ENCODE results near the gene GNAT3.

The GNAT3 gene

GRCh38 chr7:80463272-80463920 is 48.5 kb downstream of the GNAT3 start:
- no peak for DNase-seq (ENCODE audit: low spot score)

DNA sequence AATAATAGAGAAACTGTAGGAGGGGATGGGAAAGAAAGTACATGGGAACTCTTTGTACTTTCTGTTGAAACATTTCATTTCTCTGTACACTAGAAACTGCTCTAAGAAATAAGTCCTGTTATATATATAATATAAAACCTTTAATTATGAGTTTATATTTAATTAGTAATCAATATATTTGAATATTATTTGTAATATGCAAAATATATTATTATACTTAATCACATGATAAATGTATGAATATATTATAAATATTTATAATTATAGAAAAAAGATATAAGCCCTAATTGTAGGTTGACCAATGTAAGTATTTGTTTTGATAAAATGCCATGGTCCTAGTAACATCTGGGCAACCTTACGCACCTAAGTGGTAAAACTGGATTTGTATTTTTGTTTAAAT is 51.0 kb downstream of the GNAT3 start:
- no peak for DNase-seq (ENCODE audit: low spot score)

GRCh38 chr7:80459776-80460510 is 51.9 kb downstream of the GNAT3 start:
- DNase-seq (ENCODE audit: low spot score) = no peak

DNA sequence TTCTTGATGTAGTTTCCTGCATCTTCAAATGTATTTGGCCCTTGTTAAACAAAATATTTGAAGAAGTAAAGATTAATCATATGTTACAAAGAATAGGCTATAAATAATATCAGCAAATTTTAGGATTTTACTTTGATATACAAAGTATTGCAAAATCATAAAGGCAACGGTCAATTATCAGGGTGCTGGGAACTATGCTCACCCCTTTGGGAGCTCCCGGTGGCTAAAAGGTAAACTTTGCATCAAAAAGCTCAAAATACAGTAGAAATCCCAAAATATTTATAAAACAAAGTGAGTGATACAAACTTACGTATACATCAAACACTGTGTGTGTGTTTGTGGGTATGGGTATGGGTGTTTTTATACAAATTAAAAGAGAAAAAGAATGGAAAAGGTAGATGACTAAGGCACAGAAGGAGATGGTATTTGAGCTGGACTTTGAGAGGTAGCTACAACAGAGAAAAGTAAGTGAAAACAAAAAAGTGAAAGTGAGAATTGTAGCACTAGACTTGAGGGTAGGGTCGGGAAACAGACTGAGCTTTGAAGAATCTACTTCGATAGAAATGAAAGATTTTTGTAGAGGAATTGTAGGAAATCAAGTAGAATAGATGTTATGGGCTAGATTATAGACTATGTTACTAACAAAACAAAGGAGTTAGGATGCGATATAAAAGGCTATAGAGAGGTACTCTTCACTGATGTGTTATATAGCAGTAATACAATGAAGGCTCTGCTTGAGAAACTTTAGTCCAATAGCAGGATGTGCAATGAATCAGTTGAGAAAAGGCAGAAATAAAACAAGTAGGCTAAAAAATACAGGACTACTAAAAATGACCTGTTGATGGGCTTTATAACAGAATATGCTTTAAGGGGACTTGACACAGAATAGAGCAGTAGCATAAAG is 52.8 kb downstream of the GNAT3 start:
- DNase-seq (ENCODE audit: low spot score) = no peak

DNA sequence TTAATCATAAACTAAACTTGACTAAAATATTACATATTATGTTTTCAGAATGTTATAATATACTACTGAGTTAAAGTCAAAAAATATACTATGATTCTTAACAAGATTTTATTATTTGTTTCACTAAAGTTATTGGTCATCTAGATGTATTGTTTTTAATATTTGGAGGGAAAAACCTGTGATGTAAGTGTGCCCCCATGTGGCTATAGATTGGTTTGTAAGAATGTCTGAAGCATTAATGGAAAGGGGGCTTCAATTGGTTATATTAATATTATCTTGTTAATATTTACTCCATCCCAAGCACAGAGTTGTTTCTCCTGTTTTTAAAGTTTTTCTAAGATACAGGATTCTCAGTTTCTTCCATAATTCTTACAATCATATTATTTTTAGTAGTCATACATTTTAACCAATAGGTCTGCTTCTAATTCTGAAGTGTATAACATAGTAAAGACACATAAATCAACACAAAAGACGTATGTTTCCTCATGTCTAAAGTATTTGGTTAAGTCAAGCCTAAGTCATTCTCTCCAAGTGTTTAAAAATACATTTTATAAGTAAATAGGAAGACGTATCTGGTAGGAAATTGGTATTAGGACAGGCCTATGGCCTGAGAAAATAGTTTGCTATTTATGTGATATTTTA is 58.0 kb downstream of the GNAT3 start:
- no peak for DNase-seq (ENCODE audit: low spot score)

DNA sequence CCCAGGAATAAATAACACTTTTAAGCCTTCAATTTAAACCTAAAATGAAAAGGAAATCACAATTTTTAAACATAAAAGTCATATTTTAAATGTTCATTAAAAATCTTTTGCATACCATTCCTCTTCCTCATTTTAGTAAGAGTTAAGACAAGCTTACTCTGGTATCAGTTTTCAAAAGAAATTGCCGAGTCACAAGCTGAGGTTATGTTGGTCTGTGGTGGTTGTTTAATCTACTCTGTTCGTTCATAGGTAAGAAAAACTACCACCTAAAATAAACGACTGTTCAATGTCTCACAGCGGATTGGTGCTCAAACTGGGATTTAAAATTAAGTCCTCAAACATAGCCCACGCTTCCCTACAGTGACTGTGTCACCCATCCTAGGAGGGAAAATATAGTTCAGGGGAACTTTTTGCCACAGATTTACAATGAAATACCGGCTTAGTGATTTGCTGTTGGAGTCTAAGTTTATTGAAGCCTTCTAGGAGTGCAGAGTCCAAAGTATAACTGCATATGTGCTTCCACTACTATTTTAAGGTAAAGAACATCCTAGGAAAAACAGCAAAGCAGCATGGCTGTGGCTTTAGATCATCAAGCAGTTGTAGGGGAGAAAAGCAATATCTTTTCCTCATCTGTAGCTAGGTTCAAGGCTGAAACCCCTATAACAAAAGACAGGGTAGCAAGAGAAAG is 61.1 kb downstream of the GNAT3 start:
- no peak for DNase-seq (ENCODE audit: low spot score)

- DNase-seq (ENCODE audit: low spot score) = no peak
Observed at GRCh38 chr7:80449836-80450235, 62.0 kb downstream of the GNAT3 start.

GRCh38 chr7:80445351-80445750 is 66.5 kb downstream of the GNAT3 start:
- DNase-seq (ENCODE audit: low spot score) = no peak

- no peak for DNase-seq (ENCODE audit: low spot score)
Observed at GRCh38 chr7:80444811-80445210, 67.1 kb downstream of the GNAT3 start.

DNA sequence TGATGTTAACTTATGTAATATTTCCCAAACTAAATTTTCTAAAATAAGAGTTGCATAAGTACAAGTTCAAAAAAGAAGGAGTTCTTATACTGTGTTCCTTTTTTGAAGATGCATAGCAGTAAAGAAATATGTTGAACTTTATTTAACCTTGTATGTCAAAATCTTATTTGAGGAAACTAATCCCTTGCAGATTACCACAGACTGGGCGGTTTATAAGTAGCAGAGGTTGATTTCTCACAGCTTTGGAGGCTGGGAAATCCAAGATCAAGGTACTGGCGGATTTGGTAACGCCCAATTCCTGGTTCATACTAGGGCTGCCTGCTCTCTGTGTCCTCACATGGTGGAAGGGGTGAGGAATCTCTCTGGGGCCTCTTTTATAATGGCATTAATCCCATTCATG is 68.5 kb downstream of the GNAT3 start:
- DNase-seq (ENCODE audit: low spot score) = no peak

GRCh38 chr7:80440883-80441282 is 71.0 kb downstream of the GNAT3 start:
- DNase-seq (ENCODE audit: low spot score) = no peak

DNA sequence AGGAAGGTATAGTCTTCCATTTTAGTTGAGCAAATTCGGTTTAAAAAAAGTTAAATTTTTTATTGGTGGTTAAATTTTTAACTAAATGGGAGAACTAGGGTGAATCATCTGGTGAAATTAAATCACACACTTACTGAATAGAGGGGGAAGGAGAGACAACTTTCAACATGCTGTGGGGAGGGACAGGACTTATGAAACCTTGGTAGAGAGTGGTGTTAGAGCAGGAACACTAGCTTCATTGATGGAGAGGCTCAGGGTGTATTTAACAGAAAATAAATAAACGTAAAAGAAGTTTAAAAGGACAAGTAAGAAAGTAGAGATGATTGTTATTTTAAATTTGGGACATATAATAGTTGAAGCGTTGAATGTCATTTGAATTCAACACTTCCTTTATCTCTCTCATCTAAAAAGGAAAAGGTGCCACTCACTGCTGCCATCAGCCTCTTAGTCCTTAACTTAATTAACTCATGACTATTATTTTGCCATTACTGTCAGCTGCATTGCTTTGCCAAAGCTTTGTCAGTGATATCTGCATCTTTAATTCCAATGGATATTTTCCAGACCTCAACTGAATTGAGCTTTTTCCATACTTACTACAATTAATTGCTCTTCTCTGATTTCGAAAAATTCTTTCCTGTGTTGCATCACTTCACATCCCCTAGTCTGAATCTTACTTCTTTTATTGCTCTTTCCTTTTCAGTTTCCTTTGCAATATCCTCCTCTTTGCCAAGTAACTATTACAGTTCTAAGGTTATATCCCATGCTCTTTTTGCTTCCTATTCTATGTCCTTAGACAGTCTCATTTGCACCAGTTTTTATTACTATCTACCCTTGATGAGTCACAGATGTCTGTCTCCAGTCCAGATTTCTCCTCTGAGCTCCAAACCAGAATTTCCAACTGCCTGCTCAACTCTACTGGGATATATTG is 71.7 kb downstream of the GNAT3 start:
- no peak for DNase-seq (ENCODE audit: low spot score)

DNA sequence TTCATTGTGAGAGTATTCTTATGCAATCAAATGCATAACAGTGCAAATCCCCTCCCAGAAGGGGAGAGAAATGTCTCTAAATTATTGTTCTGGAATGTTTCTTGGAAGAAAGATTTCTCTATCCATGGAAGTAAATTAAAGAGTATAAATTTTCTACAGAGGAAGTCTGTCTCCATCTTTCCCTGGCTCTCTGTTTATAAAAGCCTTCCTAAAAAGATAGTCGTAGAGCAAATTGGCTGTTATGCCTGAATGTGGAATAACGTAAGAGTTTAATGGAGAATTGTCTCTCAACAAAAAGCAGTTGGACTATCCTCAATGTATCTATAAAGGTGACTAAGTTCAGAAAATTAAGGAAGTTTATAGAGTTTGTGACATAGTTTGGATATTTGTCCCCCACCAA is 76.3 kb downstream of the GNAT3 start:
- no peak for DNase-seq (ENCODE audit: low spot score)

DNA sequence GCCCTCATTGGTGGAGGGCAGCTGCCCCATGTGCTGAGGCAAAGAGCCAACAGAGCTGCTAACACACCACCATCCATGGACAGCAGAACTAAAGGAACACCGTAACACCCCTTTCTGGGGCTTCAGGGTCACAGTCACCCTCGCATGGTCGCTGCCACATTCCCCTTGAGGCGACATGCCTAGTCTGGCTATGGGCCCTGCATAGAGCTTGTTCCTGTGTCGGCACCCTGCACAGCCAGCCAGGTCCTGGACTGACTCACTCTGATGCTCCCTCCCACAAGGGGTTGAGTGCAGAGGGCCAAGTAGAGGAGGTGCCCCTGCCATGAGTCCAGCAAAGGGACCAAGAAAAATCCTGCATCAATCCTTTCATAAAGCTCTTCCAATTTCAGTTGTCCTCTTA is 77.8 kb downstream of the GNAT3 start:
- no peak for DNase-seq (ENCODE audit: low spot score)

- DNase-seq (ENCODE audit: low spot score) = no peak
Observed at GRCh38 chr7:80432166-80432565, 79.7 kb downstream of the GNAT3 start.

DNA sequence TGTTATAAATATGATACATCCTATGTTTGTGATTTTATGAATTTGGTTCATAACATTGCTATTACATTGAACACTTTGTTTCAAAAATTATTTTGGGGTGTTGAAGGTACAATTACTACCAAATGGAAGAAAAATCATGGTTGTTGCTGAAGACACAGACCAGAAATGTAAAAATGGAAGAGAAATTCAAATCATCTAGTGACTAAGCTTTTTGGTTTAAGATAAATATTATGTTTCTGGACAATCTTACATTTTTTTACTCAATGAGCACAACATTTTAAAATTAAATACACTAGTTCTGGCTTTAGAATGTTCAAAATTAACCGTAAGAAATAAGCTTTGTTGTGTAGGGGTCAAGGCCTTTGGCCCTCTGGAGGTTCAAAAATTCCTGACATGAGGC is 82.7 kb downstream of the GNAT3 start:
- no peak for DNase-seq (ENCODE audit: low spot score)

- peak; percentile 1 for DNase-seq (ENCODE audit: low spot score)
Observed at GRCh38 chr7:80428161-80429054, 83.5 kb downstream of the GNAT3 start.

DNA sequence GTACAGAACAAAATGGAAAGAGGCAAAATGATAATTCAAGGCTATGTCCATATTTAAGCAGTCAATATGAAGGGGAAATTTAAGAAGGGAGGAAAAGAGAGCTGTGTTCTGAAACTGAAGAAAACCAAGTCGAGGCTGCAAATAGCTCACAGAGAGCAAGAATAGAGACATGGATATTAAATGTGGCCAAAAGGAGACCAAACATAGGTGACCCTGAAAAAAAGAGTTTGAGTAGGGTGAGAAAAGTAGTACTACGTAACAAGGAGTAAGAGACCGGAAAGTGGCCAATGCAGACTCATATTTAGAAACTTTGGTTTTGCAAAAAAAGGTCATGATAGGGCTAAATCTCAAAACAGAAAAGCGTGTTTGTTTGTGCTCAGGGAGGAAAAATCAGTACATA is 84.6 kb downstream of the GNAT3 start:
- DNase-seq (ENCODE audit: low spot score) = no peak

DNA sequence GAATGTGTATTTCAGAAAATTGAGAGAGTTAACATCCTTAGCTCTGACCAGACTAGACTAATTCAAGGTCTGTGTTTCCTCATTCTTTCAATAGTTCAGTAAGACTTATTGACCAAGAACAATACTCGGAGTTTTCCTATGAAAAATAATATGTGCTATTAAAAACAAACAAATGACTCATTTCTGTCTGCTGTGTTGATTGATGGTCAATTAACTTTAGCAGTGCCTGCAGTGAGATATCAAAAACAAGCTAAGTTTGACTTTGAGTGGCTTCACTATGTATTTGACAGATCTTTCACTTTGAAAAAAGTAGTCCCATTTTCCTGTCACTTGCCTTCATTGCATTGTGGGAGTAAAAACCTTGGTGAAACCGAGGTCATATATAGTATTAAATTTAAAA is 91.0 kb downstream of the GNAT3 start:
- DNase-seq (ENCODE audit: low spot score) = no peak
